CD4-positive, alpha-beta T cell (primary cell): ENCODE data around the gene CCDC102A. TPM values are rescaled to one million over a fixed set of nuclear protein-coding genes. Genes with fewer than 3 reads are reported as not detected.

ENCODE experiments used
- ATAC-seq: fragments of 200-7000 bp; cut with Tn5 transposase; one replicate; pipeline ENCODE4 v1.10.0; 2022; ENCODE audit warnings: mild to moderate bottlenecking; ENCODE audit not compliant: poor library complexity
- CTCF ChIA-PET: fragments of 350-600 bp; sonication (Branson Sonifier 250); formaldehyde crosslinking; loops from one replicate; lab custom pipeline; 2021; ENCODE audit warnings: antibody characterized with exemption, inconsistent platforms; lab: Charles Lee
- POLR2A ChIA-PET: fragments of 350-600 bp; sonication (Branson Sonifier 250); formaldehyde crosslinking; loops from one replicate; lab custom pipeline; 2021; ENCODE audit warnings: antibody characterized with exemption, inconsistent platforms; lab: Charles Lee
- DNase-seq, 14 experiments: peaks; one replicate each; pipeline ENCODE4 v3.0.0-alpha.2; 2013 to 2020; ENCODE audit warnings: mixed read lengths in 2 of 14
- H3K27ac ChIP-seq, 2 donors: one replicate each; pipeline versions ENCODE4 v1.5.1 to v1.7.0; 2013; ENCODE audit warnings: low read length in 2 of 2, low read depth in 1 of 2, mild to moderate bottlenecking in 1 of 2
- H3K27me3 ChIP-seq, 2 experiments: 1 replicate in 1 of 2; 2 replicates in 1 of 2; pipeline versions ENCODE4 v1.6.1 to v1.7.0; 2013; ENCODE audit warnings: low read length in 2 of 2, control low read depth in 1 of 2, mild to moderate bottlenecking in 1 of 2, moderate library complexity in 1 of 2; ENCODE audit not compliant: insufficient read depth in 2 of 2, control insufficient read depth in 1 of 2
- H3K36me3 ChIP-seq: one replicate; pipeline ENCODE4 v1.6.1; 2013; ENCODE audit warnings: low read length, control low read depth; ENCODE audit not compliant: insufficient read depth
- H3K4me1 ChIP-seq: one replicate; pipeline ENCODE4 v1.6.1; 2013; ENCODE audit warnings: low read length, control low read depth; ENCODE audit not compliant: insufficient read depth
- H3K4me3 ChIP-seq: one replicate; pipeline ENCODE4 v1.5.1; 2013; ENCODE audit warnings: mild to moderate bottlenecking, low read length, moderate library complexity
- H3K9me3 ChIP-seq, 2 experiments: 1 replicate in 1 of 2; 2 replicates in 1 of 2; pipeline versions ENCODE4 v1.6.1 to v1.7.0; 2013; ENCODE audit warnings: low read length in 2 of 2, mild to moderate bottlenecking in 2 of 2, control low read depth in 1 of 2, moderate library complexity in 1 of 2; ENCODE audit not compliant: control insufficient read depth in 1 of 2, insufficient read depth in 1 of 2
- H3K27ac Mint-ChIP-seq: one replicate; pipeline ENCODE4 v1.8.0; 2020; ENCODE audit warnings: mixed read lengths
- H3K27me3 Mint-ChIP-seq: one replicate; pipeline ENCODE4 v1.8.0; 2021; ENCODE audit warnings: mixed read lengths
- H3K36me3 Mint-ChIP-seq: one replicate; pipeline ENCODE4 v1.8.0; 2021; ENCODE audit warnings: low read depth, mixed read lengths
- H3K4me1 Mint-ChIP-seq: one replicate; pipeline ENCODE4 v1.8.0; 2021; ENCODE audit warnings: low read depth, mixed read lengths
- H3K4me3 Mint-ChIP-seq: one replicate; pipeline ENCODE4 v1.8.0; 2020; ENCODE audit warnings: mild to moderate bottlenecking, mixed read lengths
- H3K9me3 Mint-ChIP-seq: one replicate; pipeline ENCODE4 v1.8.0; 2020; ENCODE audit warnings: mixed read lengths
- intact Hi-C, 2 experiments: fragments of 100-400 bp; cut with DNase I in 1 of 2; cut with micrococcal nuclease in 1 of 2; formaldehyde crosslinking; loops; one replicate each; pipeline versions ENCODE4 v1.15.1 to v1.9.0; 2023 to 2025; cut with DNase I, micrococcal nuclease
- total RNA-seq, 174 experiments: library from RNA in 2 of 174; stranded (reverse) in 2 of 174; gene quantifications; one replicate each; pipeline ENCODE4 v1.2.3 and lab custom pipeline; 2021 to 2026
- TF ChIP-seq, protein P1 (sequence below): fragments of 200-600 bp; IDR thresholded peaks from one replicate; pipeline ENCODE4 v1.8.0; 2022; ENCODE audit warnings: antibody characterized with exemption, mild to moderate bottlenecking

CCDC102A gene
- total RNA-seq, 2 experiments from 2014 or later, result 2.0 TPM

DNA sequence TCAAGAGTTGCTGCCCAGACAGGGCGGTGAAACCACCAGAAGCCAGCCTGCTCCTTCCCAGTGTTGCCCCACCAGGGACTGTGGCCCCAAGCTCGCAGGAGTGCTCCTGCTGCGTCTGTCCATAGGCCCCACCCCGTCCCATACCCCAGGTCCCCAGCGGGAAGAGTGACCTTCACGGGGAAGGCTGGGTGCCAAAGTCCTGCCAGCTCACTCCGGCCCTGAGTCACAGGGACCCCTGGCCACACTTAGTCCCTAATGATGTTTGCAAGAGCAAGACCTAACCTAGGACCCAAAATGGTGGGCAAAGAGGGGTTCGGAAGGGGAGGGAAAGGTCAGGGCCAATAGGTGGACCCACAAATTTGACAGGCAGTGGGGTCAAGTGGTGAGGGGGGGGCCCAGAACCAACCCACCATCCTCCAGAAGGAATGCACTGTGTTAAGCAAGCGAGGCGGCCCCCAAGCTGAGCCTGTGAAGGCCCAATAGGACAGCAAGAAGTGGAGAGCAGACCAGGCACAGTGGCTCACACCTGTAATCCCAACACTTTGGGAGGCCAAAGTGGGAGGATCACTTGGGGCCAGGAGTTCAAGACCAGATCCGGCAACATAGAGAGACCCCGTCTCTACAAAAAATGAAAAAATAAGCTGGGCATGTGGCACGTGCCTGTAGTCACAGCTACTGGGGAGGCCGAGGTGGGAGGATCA, 53.4 kb downstream of the CCDC102A start:
- DNase-seq (no peak), ATAC-seq (no peak)
- peaks cover 23% of the 10 kb centered on the region for H3K4me1 ChIP-seq
- no peaks in the 10 kb centered on the region for H3K27me3 ChIP-seq
- no peak overlapping the region for H3K27ac Mint-ChIP-seq
- H3K36me3 ChIP-seq, result no peaks in the 10 kb centered on the region
- CTCF ChIA-PET, result interaction anchor here (1.3 kb wide), 1 partner anchor 21 kb away, joined by 4 read pairs; the partner anchor contains the start of gene POLR2C
- H3K4me3 ChIP-seq, result no peak overlapping the region
- no peaks in the 10 kb centered on the region for H3K9me3 Mint-ChIP-seq
- no peaks in the 10 kb centered on the region for H3K36me3 Mint-ChIP-seq
- H3K4me3 Mint-ChIP-seq, result peak overlapping the region; percentile 66
- no peaks in the 10 kb centered on the region for H3K27me3 Mint-ChIP-seq
- POLR2A ChIA-PET, result interaction anchor here (1.0 kb wide), 1 partner anchor 8 kb away, joined by 3 read pairs; no protein-coding TSS in a partner anchor
- no peak overlapping the region for H3K27ac ChIP-seq
- TF ChIP-seq, protein P1, sequence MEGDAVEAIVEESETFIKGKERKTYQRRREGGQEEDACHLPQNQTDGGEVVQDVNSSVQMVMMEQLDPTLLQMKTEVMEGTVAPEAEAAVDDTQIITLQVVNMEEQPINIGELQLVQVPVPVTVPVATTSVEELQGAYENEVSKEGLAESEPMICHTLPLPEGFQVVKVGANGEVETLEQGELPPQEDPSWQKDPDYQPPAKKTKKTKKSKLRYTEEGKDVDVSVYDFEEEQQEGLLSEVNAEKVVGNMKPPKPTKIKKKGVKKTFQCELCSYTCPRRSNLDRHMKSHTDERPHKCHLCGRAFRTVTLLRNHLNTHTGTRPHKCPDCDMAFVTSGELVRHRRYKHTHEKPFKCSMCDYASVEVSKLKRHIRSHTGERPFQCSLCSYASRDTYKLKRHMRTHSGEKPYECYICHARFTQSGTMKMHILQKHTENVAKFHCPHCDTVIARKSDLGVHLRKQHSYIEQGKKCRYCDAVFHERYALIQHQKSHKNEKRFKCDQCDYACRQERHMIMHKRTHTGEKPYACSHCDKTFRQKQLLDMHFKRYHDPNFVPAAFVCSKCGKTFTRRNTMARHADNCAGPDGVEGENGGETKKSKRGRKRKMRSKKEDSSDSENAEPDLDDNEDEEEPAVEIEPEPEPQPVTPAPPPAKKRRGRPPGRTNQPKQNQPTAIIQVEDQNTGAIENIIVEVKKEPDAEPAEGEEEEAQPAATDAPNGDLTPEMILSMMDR, result no peak
- intact Hi-C loops, result no loop called here
- H3K9me3 ChIP-seq, result no peaks in the 10 kb centered on the region
- H3K4me1 Mint-ChIP-seq, result peaks cover 34% of the 10 kb centered on the region

DNA sequence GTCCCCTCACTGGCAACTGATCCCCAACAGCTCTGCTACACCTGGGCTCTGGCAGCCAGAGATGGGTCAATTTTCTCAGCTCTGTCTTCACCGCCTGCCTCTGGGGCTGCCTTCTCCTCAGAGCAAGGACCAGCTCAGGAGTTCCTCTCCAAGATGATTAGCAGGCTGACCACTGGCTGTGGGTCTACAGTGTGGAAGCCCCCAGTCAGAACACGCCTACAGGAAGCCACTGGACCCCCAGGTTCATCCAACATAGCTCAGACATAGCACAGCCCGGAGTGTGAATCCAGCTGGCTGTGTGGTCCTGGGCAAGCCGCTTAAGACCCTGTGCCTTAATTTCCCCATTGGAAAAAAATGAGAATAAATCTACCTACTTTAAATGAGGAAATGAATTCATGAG, 55.0 kb downstream of the CCDC102A start:
- POLR2A ChIA-PET, result interaction anchor here (1.0 to 1.3 kb wide), 2 partner anchors 17 to 53 kb away, joined by 3 read pairs; no protein-coding TSS in a partner anchor
- TF ChIP-seq, protein P1, result no peak
- Histone ChIP-seq H3K9me3 (no peaks in the 10 kb centered on the region), H3K27ac (no peak overlapping the region), H3K4me3 (no peak overlapping the region), H3K4me1 (peaks cover 29% of the 10 kb centered on the region), H3K36me3 (no peaks in the 10 kb centered on the region), H3K27me3 (no peaks in the 10 kb centered on the region)
- no peak overlapping the region for H3K27ac Mint-ChIP-seq
- no peak overlapping the region for H3K4me3 Mint-ChIP-seq
- intact Hi-C loops, result no loop called here
- H3K4me1 Mint-ChIP-seq, result peaks cover 23% of the 10 kb centered on the region
- no peaks in the 10 kb centered on the region for H3K36me3 Mint-ChIP-seq
- CTCF ChIA-PET, result interaction anchor here (1.3 kb wide), 1 partner anchor 19 kb away, joined by 3 read pairs; the partner anchor contains the start of gene POLR2C
- DNase-seq (no peak), ATAC-seq (no peak)
- H3K27me3 Mint-ChIP-seq, result no peaks in the 10 kb centered on the region
- H3K9me3 Mint-ChIP-seq, result no peaks in the 10 kb centered on the region

DNA sequence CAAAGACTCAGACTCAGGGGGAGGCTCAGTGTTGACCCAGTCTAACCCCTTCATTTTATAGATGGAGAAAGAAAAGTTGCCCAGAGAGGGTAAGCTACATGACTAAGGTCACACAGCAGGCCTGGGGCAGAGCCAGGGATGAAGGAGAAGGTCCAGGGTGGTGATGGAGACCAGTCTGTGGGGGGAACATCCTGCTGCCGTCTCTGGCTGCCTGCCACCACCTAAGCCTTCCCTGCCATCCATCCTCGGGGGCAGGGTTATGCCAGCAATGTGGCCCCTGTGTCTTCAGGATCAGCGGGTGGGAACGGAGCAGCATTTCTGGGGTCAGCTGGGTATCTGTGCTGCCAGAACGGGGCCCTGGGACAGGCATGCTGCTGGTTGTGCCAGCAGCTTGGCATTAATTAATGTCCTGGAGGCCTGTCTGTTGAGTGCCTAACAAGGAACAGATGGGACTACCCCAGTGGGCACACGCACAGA, 55.6 kb downstream of the CCDC102A start:
- no peak overlapping the region for H3K27ac Mint-ChIP-seq
- ChIA-PET POLR2A (interaction anchor here (1.0 to 1.3 kb wide), 2 partner anchors 16 to 54 kb away, joined by 3 read pairs; no protein-coding TSS in a partner anchor), CTCF (no interaction called here)

More for the DNA sequence above, 55.6 kb downstream of the CCDC102A start:
- H3K4me3 Mint-ChIP-seq, result no peak overlapping the region
- TF ChIP-seq, protein P1, result no peak
- H3K36me3 Mint-ChIP-seq, result peaks cover 5% of the 10 kb centered on the region
- intact Hi-C loops, result no loop called here
- Histone ChIP-seq H3K27ac (no peak overlapping the region), H3K9me3 (no peaks in the 10 kb centered on the region), H3K27me3 (no peaks in the 10 kb centered on the region), H3K4me3 (no peak overlapping the region), H3K4me1 (peaks cover 31% of the 10 kb centered on the region), H3K36me3 (no peaks in the 10 kb centered on the region)
- no peaks in the 10 kb centered on the region for H3K27me3 Mint-ChIP-seq
- no peak for DNase-seq
- no peaks in the 10 kb centered on the region for H3K9me3 Mint-ChIP-seq
- no peak for ATAC-seq
- H3K4me1 Mint-ChIP-seq, result peaks cover 27% of the 10 kb centered on the region
